IPS-20b (cell line): ENCODE results near the gene KRT14.

Experiments
- H3K27ac ChIP-seq: one replicate; pipeline ENCODE4 v1.5.1; 2013; ENCODE audit warnings: low read length
- H3K27me3 ChIP-seq: 2 replicates; pipeline ENCODE4 v1.6.1; 2013; ENCODE audit warnings: mild to moderate bottlenecking, low read length, inconsistent platforms; ENCODE audit not compliant: insufficient read depth
- H3K36me3 ChIP-seq: 2 replicates; pipeline ENCODE4 v1.6.1; 2013; ENCODE audit warnings: low read depth, mild to moderate bottlenecking, inconsistent platforms, low read length, moderate library complexity; ENCODE audit not compliant: insufficient read depth
- H3K4me1 ChIP-seq: 2 replicates; pipeline ENCODE4 v1.6.1; 2013; ENCODE audit warnings: mild to moderate bottlenecking, control low read depth, inconsistent platforms, low read length, moderate library complexity; ENCODE audit not compliant: insufficient read depth
- H3K4me3 ChIP-seq: 2 replicates; pipeline ENCODE4 v1.5.1; 2013; ENCODE audit warnings: mild to moderate bottlenecking, low read length, inconsistent platforms
- H3K9ac ChIP-seq: 2 replicates; pipeline ENCODE4 v1.6.1; 2013; ENCODE audit warnings: low read depth, mild to moderate bottlenecking, inconsistent platforms, low read length, moderate library complexity
- H3K9me3 ChIP-seq: 2 replicates; pipeline ENCODE4 v1.6.1; 2013; ENCODE audit warnings: mild to moderate bottlenecking, low read depth, low read length, inconsistent platforms; ENCODE audit not compliant: insufficient read depth

KRT14 gene

DNA sequence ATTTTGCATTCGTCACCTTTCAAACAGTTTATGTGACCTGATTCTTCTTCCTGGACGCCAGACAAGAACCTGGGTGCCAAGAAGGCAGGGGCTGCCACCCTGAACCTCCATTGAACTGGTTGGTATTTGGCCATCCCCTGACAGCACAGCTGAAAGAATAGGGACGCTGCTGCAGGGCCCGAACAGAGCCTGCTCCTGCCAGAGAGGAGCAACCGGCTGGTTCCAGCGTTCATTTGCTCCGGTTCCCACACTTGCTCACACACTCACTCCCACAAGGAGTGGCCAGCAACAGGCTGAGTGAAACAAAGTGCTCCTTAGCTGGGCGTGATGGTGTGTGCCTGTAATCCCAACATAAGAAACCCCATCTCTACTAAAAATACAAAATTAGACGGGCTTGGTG lies 29.8 kb downstream of the KRT14 start:
- Histone ChIP-seq H3K9ac (no peak overlapping the region), H3K4me1 (no peaks in the 10 kb centered on the region; the same call in 1 of the 2 replicates), H3K27me3 (no peaks in the 10 kb centered on the region), H3K4me3 (no peak overlapping the region), H3K27ac (no peak overlapping the region), H3K36me3 (no peaks in the 10 kb centered on the region), H3K9me3 (no peaks in the 10 kb centered on the region)

DNA sequence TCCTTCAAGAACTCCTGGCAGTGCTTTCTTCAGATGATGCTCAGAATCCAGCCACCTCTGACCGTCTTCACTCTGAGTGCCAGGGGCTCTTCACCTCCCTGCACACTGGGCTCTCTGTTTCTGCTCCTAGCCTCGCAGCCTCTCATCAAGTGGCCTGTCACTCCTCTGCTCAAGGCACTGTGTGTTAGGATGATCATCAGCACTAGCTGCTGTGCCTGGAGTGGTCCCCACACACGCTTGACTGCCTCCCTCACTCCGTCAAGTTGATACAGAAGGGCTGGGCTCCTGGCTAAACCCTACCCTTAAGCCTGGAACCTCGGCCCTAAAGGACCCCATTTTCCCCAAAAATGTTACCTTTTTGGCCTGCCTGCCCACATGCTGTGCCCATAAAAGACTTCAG lies 30.4 kb downstream of the KRT14 start:
- H3K4me3 ChIP-seq = no peak overlapping the region
- no peak overlapping the region for H3K27ac ChIP-seq
- no peaks in the 10 kb centered on the region for H3K27me3 ChIP-seq
- H3K9ac ChIP-seq = no peak overlapping the region
- no peaks in the 10 kb centered on the region; the same call in 1 of the 2 replicates for H3K4me1 ChIP-seq
- no peaks in the 10 kb centered on the region for H3K9me3 ChIP-seq
- H3K36me3 ChIP-seq = no peaks in the 10 kb centered on the region

DNA sequence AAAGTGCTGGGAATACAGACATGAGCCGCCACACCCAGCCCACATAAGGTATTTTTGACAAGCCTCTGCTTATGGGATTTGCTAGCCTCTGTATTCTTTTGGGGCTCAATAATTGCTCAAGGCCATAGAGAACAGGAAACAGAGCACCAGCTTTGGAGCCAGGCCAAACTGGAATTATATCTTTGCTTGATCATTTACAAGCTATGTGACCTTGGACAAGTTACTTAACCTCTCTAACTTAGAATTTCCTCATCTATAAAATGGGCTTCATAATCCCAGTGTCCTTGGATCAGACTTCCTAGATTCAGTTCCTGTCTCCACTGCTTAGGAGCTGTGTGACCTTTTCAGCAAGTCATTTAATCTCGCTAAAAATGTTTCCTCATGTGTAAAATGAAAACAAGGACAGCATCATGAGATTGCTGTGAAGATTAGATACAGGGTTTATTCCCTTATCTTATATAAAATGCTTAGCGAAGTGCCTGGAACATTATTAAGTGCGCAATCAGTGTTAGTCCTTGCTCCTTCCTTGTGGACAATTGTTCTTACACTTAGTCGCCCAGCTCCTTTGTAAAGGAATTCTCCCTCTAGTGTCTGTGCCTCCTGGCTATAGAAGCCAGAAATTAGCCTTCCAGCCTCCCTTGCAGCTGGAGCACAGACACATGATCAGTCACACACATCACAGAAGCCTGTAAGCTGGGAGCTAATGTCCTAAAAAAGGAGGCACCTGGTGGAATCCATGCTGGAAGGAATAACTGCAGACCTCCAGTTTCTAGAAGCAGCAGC lies 31.4 kb downstream of the KRT14 start:
- Histone ChIP-seq H3K4me1 (no peaks in the 10 kb centered on the region; the same call in 1 of the 2 replicates), H3K36me3 (no peaks in the 10 kb centered on the region), H3K27ac (no peak overlapping the region), H3K9me3 (no peaks in the 10 kb centered on the region), H3K9ac (no peak overlapping the region), H3K4me3 (no peak overlapping the region), H3K27me3 (no peaks in the 10 kb centered on the region)

DNA sequence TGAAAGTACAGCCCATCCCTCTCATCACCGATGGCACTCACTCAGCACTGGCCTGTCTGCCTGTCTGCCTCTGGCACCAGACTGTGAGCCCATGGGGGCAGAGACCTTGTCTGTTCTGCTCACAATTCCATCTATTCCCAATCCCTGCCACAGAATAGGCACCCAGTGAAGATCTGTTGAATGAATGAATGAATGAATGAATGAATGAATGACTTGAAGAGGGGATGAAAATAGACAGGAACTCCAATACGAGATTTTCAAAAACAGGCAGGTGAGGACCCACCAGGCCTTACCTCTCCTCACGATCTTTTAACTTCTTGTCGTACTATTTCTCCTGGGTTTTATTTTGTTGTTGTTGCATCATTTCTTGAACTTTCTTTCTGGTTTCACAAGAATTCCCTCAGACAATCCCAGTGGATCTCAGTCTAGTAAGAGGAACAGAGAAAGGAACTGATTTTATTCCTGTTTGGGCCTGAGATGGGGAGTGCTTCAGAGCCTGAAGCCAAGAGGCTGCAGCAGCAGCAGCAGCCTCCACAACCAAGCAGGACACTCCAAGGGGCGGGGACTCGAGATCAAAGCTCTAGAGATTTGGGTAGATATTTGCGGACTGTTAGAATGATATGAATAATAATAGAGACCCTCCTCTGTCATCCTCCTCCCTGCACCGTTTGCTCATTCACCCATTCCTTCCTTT lies 32.6 kb downstream of the KRT14 start:
- no peak overlapping the region for H3K9ac ChIP-seq
- no peaks in the 10 kb centered on the region for H3K27me3 ChIP-seq
- no peak overlapping the region for H3K27ac ChIP-seq
- H3K36me3 ChIP-seq = no peaks in the 10 kb centered on the region
- peaks cover 3% of the 10 kb centered on the region; the same call in 1 of the 2 replicates for H3K4me1 ChIP-seq
- H3K4me3 ChIP-seq = no peak overlapping the region
- no peaks in the 10 kb centered on the region for H3K9me3 ChIP-seq

DNA sequence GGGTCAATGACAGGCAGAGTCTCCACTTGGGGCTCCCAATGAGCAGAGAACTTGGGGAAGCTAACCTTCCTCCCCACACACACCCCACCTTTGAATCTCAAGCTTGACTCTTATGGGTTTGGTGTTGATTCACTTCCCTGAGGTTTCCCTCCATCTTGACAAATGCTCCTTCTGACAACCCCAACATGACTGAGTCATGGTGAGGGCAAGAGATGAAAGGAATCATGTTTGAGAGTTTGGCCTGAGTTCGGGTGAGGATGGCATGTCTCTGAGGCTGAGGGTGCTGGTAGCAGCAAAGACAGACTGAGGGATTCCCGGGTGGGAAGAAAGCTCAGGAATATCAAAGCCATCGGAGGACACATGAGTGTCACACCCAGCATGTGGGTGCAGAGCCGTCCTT lies 33.5 kb downstream of the KRT14 start:
- Histone ChIP-seq H3K4me3 (no peak overlapping the region), H3K9me3 (no peaks in the 10 kb centered on the region), H3K4me1 (peaks cover 6% of the 10 kb centered on the region; the same call in 1 of the 2 replicates), H3K9ac (no peak overlapping the region), H3K36me3 (no peaks in the 10 kb centered on the region), H3K27me3 (peaks cover 2% of the 10 kb centered on the region; the same call in 1 of the 2 replicates), H3K27ac (no peak overlapping the region)

DNA sequence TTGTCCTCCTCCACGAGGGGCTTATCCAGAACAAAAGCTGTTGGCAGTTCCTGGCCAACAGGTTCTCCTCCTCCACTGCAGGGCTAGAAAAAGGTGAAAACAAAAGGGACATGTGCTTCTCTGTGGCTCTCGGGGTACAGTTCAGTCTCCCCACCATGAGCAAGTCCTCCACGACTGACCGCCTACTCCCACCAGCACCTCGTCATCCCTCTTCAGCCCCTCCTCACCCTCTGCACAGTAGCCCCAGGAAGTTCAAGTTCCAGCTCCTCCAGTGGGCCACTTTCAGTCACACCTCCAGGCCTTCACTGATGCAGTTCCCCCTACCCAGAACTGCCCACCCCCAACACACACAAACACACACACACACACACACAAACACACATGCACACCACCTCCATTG lies 34.2 kb downstream of the KRT14 start:
- Histone ChIP-seq H3K27ac (no peak overlapping the region), H3K9ac (no peak overlapping the region), H3K36me3 (no peaks in the 10 kb centered on the region)

DNA sequence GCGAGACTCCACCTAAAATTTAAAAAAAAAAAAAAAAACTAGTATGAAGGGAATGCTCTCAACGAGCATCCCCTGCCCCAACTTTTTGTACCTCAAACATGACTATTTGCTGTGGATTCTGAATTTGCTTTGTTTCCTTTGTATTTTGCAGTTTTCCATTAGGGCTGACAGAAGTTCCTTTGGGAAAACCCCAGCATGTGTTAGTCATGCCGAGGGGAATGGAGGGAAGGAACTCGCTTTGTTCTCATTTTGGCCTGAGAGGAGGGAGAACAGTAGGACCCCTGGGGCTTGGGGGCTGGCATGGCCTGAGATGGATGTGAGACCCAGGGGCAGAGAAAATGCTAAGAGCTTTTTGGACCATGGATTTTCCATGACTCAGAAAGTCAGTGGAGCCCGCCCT lies 35.3 kb downstream of the KRT14 start:
- no peak overlapping the region for H3K27ac ChIP-seq
- H3K9ac ChIP-seq = no peak overlapping the region
- H3K9me3 ChIP-seq = no peaks in the 10 kb centered on the region; the same call in 1 of the 2 replicates
- H3K4me1 ChIP-seq = peaks cover 6% of the 10 kb centered on the region; the same call in 1 of the 2 replicates
- H3K4me3 ChIP-seq = no peak overlapping the region
- H3K27me3 ChIP-seq = peaks cover 5% of the 10 kb centered on the region; the same call in 1 of the 2 replicates
- no peaks in the 10 kb centered on the region for H3K36me3 ChIP-seq

More for the DNA sequence above, 34.2 kb downstream of the KRT14 start:
- Histone ChIP-seq H3K9me3 (no peaks in the 10 kb centered on the region), H3K27me3 (peaks cover 5% of the 10 kb centered on the region; the same call in 1 of the 2 replicates), H3K4me1 (peaks cover 6% of the 10 kb centered on the region; the same call in 1 of the 2 replicates), H3K4me3 (no peak overlapping the region)

DNA sequence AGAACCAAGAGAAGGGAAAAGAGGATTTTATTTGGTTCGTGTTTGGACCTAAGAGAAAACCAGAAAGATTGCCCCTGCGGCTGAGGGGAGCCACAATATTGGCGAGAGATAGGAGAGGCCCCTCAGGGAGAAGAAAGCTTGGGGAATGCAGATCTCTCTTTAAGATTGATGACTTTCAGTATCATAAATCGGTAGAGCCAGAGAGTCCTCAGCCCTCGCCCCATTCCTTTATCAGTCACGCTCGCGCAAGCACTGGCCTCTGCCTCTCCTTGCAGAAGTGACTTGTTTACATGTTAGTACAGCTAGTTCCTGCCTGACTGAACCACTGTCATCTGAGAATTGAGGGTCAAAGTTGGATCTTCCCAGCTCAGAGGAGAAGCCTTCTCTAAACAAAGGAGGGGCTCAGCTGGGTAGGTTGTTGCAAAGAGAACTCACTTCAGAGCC lies 37.1 kb downstream of the KRT14 start:
- 0 out of 2 replicates have a peak overlapping the region, but pooled peaks have one; percentile 60 for H3K9ac ChIP-seq
- no peaks in the 10 kb centered on the region; the same call in 1 of the 2 replicates for H3K9me3 ChIP-seq
- no peak overlapping the region for H3K27ac ChIP-seq
- H3K4me1 ChIP-seq = peaks cover 10% of the 10 kb centered on the region; the same call in 1 of the 2 replicates
- H3K27me3 ChIP-seq = peaks cover 5% of the 10 kb centered on the region; the same call in 1 of the 2 replicates
- H3K4me3 ChIP-seq = peak overlapping the region; percentile 46; the same call in 1 of the 2 replicates
- no peaks in the 10 kb centered on the region for H3K36me3 ChIP-seq

DNA sequence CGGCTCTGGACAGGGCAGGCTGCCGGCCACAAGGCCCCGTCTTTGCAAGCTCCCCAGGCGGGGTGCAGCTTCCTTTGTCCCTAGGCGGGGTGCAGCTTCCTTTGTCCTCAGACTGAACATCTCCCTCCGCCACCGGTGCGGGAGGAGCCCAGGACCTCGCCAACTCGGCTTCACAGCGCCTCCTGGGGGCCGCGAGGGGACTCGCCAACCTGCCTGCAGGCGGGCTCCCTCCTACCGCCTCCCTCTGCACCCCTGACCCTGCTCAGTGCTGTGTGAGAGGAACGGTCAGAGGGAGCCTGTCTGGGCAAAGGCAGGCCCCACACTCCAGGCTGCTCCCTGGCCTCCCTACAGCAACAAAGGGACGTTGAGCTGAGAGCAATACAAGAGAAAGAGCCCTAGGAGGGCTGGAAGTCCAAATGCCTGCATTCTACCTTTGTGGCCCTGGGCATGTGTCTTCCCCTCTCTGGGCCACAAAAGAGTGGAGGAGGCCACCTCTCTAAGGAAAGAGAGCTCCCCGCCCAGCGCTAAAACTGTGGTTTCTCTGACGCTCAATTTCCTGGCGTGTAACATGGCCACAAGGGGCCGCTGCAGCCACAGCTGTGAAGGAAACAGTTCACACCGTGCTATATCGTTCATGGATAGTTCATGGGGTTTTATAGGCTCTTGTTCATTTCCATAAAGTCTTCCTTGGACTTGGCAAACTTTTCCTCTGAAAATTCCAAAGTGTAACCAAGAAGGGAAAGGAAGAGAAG lies 37.7 kb downstream of the KRT14 start:
- Histone ChIP-seq H3K4me3 (peak overlapping the region; percentile 46), H3K27me3 (peaks cover 5% of the 10 kb centered on the region; the same call in 1 of the 2 replicates), H3K36me3 (no peaks in the 10 kb centered on the region), H3K27ac (peak overlapping the region; percentile 76), H3K9ac (peak overlapping the region; percentile 62; the same call in 1 of the 2 replicates), H3K9me3 (no peaks in the 10 kb centered on the region; the same call in 1 of the 2 replicates), H3K4me1 (peaks cover 14% of the 10 kb centered on the region; the same call in 1 of the 2 replicates)

DNA sequence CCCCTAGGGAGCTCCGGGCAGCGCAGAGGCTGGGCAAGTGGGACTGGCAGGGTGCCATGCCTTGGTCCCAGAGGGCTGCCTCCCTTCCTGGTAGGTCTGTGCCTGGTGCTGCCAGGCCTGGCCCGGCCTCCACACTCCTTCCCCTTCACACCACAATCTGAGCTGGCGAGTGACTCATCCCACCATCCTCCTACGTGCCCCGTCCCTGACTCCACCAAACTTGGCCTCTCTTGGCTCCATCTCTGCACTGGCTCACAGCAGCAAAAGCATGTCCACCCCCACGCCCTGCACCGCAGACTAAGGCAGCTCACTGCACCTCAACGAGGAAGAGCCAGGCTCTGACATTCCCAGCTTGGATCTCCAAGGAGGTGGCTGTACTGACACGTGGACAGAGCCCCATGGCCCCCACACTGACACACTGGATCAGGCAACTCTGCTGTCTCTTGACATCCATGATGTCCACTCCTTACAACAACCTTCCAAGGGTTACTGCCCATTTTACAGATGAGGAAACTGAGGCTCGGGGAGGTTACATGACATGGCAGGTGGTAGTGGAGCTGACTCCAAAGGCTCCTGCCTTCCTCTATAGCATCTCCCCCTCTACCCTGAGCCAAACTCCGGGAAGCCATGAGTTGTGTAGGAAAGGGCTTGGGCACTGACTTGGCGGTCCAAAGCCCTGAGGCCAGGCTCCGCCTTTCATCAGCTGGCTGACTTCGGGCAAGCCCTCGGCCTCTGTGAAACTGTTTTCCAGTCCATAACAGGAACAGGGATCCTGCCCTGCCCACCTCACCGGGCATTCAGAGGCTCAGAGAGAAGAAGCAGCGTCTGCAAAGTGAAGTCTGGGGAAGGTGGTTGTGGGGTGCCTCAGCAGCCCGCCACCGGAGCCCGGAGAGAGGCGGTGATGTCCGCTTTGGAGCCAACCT lies 38.5 kb downstream of the KRT14 start:
- peak overlapping the region; percentile 62; the same call in 1 of the 2 replicates for H3K9ac ChIP-seq
- H3K4me1 ChIP-seq = peaks cover 14% of the 10 kb centered on the region; the same call in 1 of the 2 replicates
- H3K27me3 ChIP-seq = peaks cover 5% of the 10 kb centered on the region; the same call in 1 of the 2 replicates
- H3K36me3 ChIP-seq = no peaks in the 10 kb centered on the region
- no peaks in the 10 kb centered on the region; the same call in 1 of the 2 replicates for H3K9me3 ChIP-seq
- H3K27ac ChIP-seq = no peak overlapping the region
- H3K4me3 ChIP-seq = peak overlapping the region; percentile 46; the same call in 1 of the 2 replicates
